CD4-positive, alpha-beta T cell (primary cell): ENCODE results near the gene WDR35. TPM values are rescaled to one million over a fixed set of nuclear protein-coding genes. Genes with fewer than 3 reads are reported as not detected.

ENCODE experiments used
- ATAC-seq: fragments of 200-7000 bp; cut with Tn5 transposase; one replicate; pipeline ENCODE4 v1.10.0; 2022; ENCODE audit warnings: mild to moderate bottlenecking; ENCODE audit not compliant: poor library complexity
- CTCF ChIA-PET: fragments of 350-600 bp; sonication (Branson Sonifier 250); formaldehyde crosslinking; loops from one replicate; lab custom pipeline; 2021; ENCODE audit warnings: antibody characterized with exemption, inconsistent platforms; lab: Charles Lee
- POLR2A ChIA-PET: fragments of 350-600 bp; sonication (Branson Sonifier 250); formaldehyde crosslinking; loops from one replicate; lab custom pipeline; 2021; ENCODE audit warnings: antibody characterized with exemption, inconsistent platforms; lab: Charles Lee
- DNase-seq, 14 experiments: peaks; one replicate each; pipeline ENCODE4 v3.0.0-alpha.2; 2013 to 2020; ENCODE audit warnings: mixed read lengths in 2 of 14
- H3K27ac ChIP-seq, 2 donors: one replicate each; pipeline versions ENCODE4 v1.5.1 to v1.7.0; 2013; ENCODE audit warnings: low read length in 2 of 2, low read depth in 1 of 2, mild to moderate bottlenecking in 1 of 2
- H3K27me3 ChIP-seq, 2 experiments: 1 replicate in 1 of 2; 2 replicates in 1 of 2; pipeline versions ENCODE4 v1.6.1 to v1.7.0; 2013; ENCODE audit warnings: low read length in 2 of 2, control low read depth in 1 of 2, mild to moderate bottlenecking in 1 of 2, moderate library complexity in 1 of 2; ENCODE audit not compliant: insufficient read depth in 2 of 2, control insufficient read depth in 1 of 2
- H3K36me3 ChIP-seq: one replicate; pipeline ENCODE4 v1.6.1; 2013; ENCODE audit warnings: low read length, control low read depth; ENCODE audit not compliant: insufficient read depth
- H3K4me1 ChIP-seq: one replicate; pipeline ENCODE4 v1.6.1; 2013; ENCODE audit warnings: low read length, control low read depth; ENCODE audit not compliant: insufficient read depth
- H3K4me3 ChIP-seq: one replicate; pipeline ENCODE4 v1.5.1; 2013; ENCODE audit warnings: mild to moderate bottlenecking, low read length, moderate library complexity
- H3K9me3 ChIP-seq, 2 experiments: 1 replicate in 1 of 2; 2 replicates in 1 of 2; pipeline versions ENCODE4 v1.6.1 to v1.7.0; 2013; ENCODE audit warnings: low read length in 2 of 2, mild to moderate bottlenecking in 2 of 2, control low read depth in 1 of 2, moderate library complexity in 1 of 2; ENCODE audit not compliant: control insufficient read depth in 1 of 2, insufficient read depth in 1 of 2
- H3K27ac Mint-ChIP-seq: one replicate; pipeline ENCODE4 v1.8.0; 2020; ENCODE audit warnings: mixed read lengths
- H3K27me3 Mint-ChIP-seq: one replicate; pipeline ENCODE4 v1.8.0; 2021; ENCODE audit warnings: mixed read lengths
- H3K36me3 Mint-ChIP-seq: one replicate; pipeline ENCODE4 v1.8.0; 2021; ENCODE audit warnings: low read depth, mixed read lengths
- H3K4me1 Mint-ChIP-seq: one replicate; pipeline ENCODE4 v1.8.0; 2021; ENCODE audit warnings: low read depth, mixed read lengths
- H3K4me3 Mint-ChIP-seq: one replicate; pipeline ENCODE4 v1.8.0; 2020; ENCODE audit warnings: mild to moderate bottlenecking, mixed read lengths
- H3K9me3 Mint-ChIP-seq: one replicate; pipeline ENCODE4 v1.8.0; 2020; ENCODE audit warnings: mixed read lengths
- intact Hi-C, 2 experiments: fragments of 100-400 bp; cut with DNase I in 1 of 2; cut with micrococcal nuclease in 1 of 2; formaldehyde crosslinking; loops; one replicate each; pipeline versions ENCODE4 v1.15.1 to v1.9.0; 2023 to 2025; cut with DNase I, micrococcal nuclease
- total RNA-seq, 174 experiments: library from RNA in 2 of 174; stranded (reverse) in 2 of 174; gene quantifications; one replicate each; pipeline ENCODE4 v1.2.3 and lab custom pipeline; 2021 to 2026
- TF ChIP-seq, protein P1 (sequence below): fragments of 200-600 bp; IDR thresholded peaks from one replicate; pipeline ENCODE4 v1.8.0; 2022; ENCODE audit warnings: antibody characterized with exemption, mild to moderate bottlenecking

The WDR35 gene
- total RNA-seq, 2 experiments from 2014 or later = 2.8 to 3.2 TPM

DNA sequence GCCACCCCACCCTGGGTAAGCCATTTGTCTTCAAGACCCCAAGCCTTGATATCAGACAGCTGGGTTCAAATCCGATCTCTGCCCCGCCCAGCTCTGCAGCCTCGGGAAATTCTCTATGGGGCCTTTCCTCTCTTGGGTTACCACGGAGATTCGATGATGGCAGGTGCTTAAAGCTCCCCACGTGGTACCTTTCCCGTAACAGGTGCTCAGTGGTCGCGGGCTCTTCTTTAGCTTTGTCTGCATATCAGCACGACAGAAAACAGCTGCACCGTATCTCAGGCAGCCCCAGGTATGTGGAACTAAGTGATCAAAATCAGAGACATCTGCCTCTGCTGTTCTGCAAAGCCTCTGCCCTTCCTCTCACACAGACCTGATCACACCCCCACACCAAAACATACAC is 125.5 kb downstream of the WDR35 start:
- intact Hi-C loops = loop anchor here in 1 of 2 experiments (10.0 kb wide), 1 partner anchor 500 kb away; no protein-coding TSS in a partner anchor
- Mint-ChIP-seq H3K9me3 (no peaks in the 10 kb centered on the region), H3K4me3 (no peak overlapping the region), H3K36me3 (peaks cover 4% of the 10 kb centered on the region), H3K27me3 (no peaks in the 10 kb centered on the region), H3K4me1 (peaks cover 25% of the 10 kb centered on the region), H3K27ac (no peak overlapping the region)
- Histone ChIP-seq H3K4me3 (no peak overlapping the region), H3K4me1 (peaks cover 22% of the 10 kb centered on the region), H3K36me3 (no peaks in the 10 kb centered on the region), H3K27me3 (no peaks in the 10 kb centered on the region), H3K27ac (no peak overlapping the region), H3K9me3 (no peaks in the 10 kb centered on the region)
- ChIA-PET POLR2A (interaction anchor here (1.4 kb wide), 1 partner anchor 36 kb away, joined by 3 read pairs; no protein-coding TSS in a partner anchor), CTCF (no interaction called here)
- ATAC-seq (no peak), DNase-seq (no peak)
- TF ChIP-seq, protein P1, sequence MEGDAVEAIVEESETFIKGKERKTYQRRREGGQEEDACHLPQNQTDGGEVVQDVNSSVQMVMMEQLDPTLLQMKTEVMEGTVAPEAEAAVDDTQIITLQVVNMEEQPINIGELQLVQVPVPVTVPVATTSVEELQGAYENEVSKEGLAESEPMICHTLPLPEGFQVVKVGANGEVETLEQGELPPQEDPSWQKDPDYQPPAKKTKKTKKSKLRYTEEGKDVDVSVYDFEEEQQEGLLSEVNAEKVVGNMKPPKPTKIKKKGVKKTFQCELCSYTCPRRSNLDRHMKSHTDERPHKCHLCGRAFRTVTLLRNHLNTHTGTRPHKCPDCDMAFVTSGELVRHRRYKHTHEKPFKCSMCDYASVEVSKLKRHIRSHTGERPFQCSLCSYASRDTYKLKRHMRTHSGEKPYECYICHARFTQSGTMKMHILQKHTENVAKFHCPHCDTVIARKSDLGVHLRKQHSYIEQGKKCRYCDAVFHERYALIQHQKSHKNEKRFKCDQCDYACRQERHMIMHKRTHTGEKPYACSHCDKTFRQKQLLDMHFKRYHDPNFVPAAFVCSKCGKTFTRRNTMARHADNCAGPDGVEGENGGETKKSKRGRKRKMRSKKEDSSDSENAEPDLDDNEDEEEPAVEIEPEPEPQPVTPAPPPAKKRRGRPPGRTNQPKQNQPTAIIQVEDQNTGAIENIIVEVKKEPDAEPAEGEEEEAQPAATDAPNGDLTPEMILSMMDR = no peak

DNA sequence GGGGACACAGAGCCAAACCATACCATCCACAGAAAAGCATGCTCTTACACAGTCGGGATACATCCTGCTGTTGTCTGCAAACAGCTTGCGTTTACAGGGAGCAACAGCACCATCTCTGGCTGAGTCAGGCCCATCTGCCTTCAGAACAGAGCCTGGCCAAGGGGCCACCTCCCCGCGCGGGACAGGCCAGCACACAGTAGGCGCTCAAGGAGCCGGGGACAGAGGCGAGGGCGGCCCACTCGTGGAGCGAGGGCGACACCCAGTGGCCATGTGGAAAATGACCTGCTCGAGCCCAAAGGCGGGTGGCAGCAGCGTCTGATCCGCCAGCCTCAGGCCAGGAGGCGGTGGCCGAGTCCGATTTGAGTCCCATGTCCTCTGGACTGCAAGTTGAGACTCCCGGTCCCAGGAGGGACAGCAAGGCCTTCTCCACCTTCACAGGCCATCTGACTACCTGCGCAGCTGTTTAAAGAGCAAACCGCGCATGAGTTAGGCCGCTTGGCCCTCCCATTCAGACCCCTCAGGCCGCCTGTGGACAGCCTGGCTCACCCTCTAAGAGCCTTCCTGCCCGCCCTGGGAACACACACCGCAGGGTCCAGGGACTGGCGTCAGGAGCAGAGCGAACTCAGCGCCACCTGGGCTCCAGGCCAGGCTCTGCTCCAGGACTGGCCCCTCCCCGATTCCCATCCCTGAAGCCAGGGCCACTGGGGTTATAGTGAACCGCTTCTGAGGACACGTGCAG is 126.4 kb downstream of the WDR35 start:
- TF ChIP-seq, protein P1 = peak; percentile 99
- H3K4me1 ChIP-seq = peaks cover 13% of the 10 kb centered on the region
- H3K9me3 ChIP-seq = no peaks in the 10 kb centered on the region
- Mint-ChIP-seq H3K36me3 (no peaks in the 10 kb centered on the region), H3K4me3 (no peak overlapping the region), H3K27me3 (no peaks in the 10 kb centered on the region), H3K27ac (no peak overlapping the region), H3K4me1 (peaks cover 18% of the 10 kb centered on the region), H3K9me3 (no peaks in the 10 kb centered on the region)
- no peaks in the 10 kb centered on the region for H3K27me3 ChIP-seq
- intact Hi-C loops = loop anchor here (1.0 to 10.0 kb wide), 7 partner anchors 499 to 1477 kb away; no protein-coding TSS in a partner anchor
- peak; percentile 74 for ATAC-seq
- DNase-seq = peak; percentile 33 to 82 (median 64)
- no peak overlapping the region for H3K27ac ChIP-seq
- H3K36me3 ChIP-seq = no peaks in the 10 kb centered on the region
- no peak overlapping the region for H3K4me3 ChIP-seq
- POLR2A ChIA-PET = interaction anchor here (1.4 kb wide), 1 partner anchor 37 kb away, joined by 3 read pairs; no protein-coding TSS in a partner anchor
- CTCF ChIA-PET = interaction anchor here (0.5 to 1.1 kb wide), 2 partner anchors 809 to 1343 kb away, joined by 3 to 10 read pairs; no protein-coding TSS in a partner anchor

DNA sequence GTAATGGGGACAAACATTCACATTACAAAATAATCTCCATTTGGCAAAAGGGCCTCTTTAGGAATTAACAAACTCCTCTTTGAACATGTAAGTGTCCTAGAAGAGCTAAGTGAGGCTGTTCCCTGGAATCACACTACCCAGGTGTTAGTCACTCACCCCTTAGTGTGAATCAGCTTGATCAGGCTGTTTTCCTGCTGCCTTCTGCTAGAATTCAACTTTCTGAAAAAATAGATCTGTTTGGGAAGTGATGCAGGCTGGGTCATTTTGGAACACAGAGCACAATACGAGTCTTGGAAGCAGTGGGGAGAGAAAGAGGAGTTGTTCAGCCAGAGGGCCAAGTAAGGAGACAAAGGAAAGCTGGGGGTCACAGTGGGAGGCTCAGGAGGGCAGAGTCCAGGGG is 128.1 kb downstream of the WDR35 start:
- DNase-seq (no peak), ATAC-seq (no peak)
- intact Hi-C loops = loop anchor here (2.0 to 10.0 kb wide), 3 partner anchors 497 to 1475 kb away; no protein-coding TSS in a partner anchor
- TF ChIP-seq, protein P1 = no peak
- Mint-ChIP-seq H3K9me3 (no peaks in the 10 kb centered on the region), H3K27me3 (no peaks in the 10 kb centered on the region), H3K27ac (no peak overlapping the region), H3K4me3 (no peak overlapping the region), H3K4me1 (peaks cover 8% of the 10 kb centered on the region), H3K36me3 (no peaks in the 10 kb centered on the region)
- Histone ChIP-seq H3K4me1 (peaks cover 8% of the 10 kb centered on the region), H3K9me3 (no peaks in the 10 kb centered on the region), H3K27me3 (no peaks in the 10 kb centered on the region), H3K27ac (no peak overlapping the region), H3K36me3 (no peaks in the 10 kb centered on the region), H3K4me3 (no peak overlapping the region)
- POLR2A ChIA-PET = no interaction called here
- CTCF ChIA-PET = no interaction called here

Other genes with a start within 250 kb of the WDR35 start
- 10 to 100 TPM; 53.1 to 54.2 TPM for gene TTC32, start 88.1 kb downstream of the WDR35 start, total RNA-seq
- not detected for gene MATN3, start 22.6 kb upstream of the WDR35 start, total RNA-seq
- gene LAPTM4A, start 61.5 kb upstream of the WDR35 start, total RNA-seq = 10 to 100 TPM; 59.4 to 62.0 TPM
- not detected for gene SDC1, start 235.0 kb upstream of the WDR35 start, total RNA-seq